Hepatocyte (in vitro differentiated cells): ENCODE data around the gene SLC12A5.

Experiments used
- CTCF ChIP-seq: fragments of 200-600 bp; sonication (generic); IDR thresholded peaks from 2 replicates; pipeline ENCODE4 v1.5.1; 2016; ENCODE audit warnings: antibody characterized with exemption, mild to moderate bottlenecking; ENCODE audit not compliant: poor library complexity
- EZH2 ChIP-seq: fragments of 200-600 bp; sonication (generic); IDR thresholded peaks from 2 replicates; pipeline ENCODE4 v1.6.1; 2016; ENCODE audit warnings: antibody characterized with exemption, mild to moderate bottlenecking, borderline replicate concordance

DNA sequence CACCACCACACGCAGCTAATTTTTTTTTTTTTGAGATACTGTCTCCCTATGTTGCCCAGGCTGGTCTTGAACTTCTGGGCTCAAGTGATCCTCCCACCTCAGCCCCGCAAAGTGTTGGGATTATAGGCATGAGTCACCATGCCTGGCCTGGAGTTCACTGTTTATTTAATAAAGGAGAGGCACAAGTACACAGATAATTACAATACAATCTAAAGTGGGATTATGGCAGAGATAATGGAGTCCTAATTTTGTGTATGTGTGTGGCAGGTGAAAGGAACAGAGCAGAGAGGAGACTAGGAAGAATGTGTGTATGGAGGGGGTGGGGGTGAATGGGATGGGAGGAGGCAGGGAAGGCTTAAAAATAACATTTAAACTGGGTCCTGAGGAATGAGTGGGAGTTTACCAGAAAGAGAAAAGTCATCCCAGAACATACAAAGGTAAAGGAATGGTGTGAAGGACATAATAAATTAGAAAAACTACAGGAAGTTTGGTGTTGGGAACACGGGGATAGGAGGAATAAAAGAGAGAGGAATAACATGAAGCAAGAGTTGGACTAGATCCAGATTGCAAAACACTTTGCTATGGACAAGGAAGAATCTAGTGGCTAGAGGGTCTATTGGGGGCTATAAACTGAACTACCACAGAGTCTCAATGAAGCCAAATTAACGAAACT, 56.3 kb downstream of the SLC12A5 start:
- no peak for TF ChIP-seq EZH2
- TF ChIP-seq CTCF, result no peak
